ENCODE results near the gene ITSN1.

DNA sequence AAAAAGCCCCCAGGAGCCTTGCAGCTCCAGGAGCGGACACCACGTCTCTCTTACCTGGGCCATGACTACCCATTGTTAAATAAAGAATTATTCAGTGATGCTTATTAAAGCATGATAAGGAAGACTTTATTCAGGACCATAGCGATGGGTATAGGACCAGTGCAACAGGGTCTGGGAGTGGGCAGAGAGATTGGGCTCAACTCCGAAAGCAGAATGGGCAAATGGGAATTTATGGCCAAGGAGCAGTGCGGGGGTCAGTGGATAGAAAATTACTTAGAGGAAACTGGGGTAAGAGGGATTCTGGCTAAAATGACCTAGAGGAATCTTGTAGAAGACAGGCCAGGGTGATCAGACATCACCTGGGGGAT, 273.9 kb downstream of the ITSN1 start:
- TF ChIP-seq, protein P1, sequence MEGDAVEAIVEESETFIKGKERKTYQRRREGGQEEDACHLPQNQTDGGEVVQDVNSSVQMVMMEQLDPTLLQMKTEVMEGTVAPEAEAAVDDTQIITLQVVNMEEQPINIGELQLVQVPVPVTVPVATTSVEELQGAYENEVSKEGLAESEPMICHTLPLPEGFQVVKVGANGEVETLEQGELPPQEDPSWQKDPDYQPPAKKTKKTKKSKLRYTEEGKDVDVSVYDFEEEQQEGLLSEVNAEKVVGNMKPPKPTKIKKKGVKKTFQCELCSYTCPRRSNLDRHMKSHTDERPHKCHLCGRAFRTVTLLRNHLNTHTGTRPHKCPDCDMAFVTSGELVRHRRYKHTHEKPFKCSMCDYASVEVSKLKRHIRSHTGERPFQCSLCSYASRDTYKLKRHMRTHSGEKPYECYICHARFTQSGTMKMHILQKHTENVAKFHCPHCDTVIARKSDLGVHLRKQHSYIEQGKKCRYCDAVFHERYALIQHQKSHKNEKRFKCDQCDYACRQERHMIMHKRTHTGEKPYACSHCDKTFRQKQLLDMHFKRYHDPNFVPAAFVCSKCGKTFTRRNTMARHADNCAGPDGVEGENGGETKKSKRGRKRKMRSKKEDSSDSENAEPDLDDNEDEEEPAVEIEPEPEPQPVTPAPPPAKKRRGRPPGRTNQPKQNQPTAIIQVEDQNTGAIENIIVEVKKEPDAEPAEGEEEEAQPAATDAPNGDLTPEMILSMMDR (IDR thresholded peaks at IDR 0.05) = no peak
- TF ChIP-seq POLR2A (IDR thresholded peaks at IDR 0.05) (no peak), POLR2AphosphoS5 (IDR thresholded peaks at IDR 0.05) (no peak)
